Measurements from ENCODE around the gene APH1A. TPM values are rescaled to one million over a fixed set of nuclear protein-coding genes. Genes with fewer than 3 reads are reported as not detected.
"Not testable (repeated sequence)": the region's sequence is repeated elsewhere in the genome, so short reads cannot be mapped to it uniquely, and the experiment has no call there.

The APH1A gene
- total and polyA plus RNA-seq, 3 donors from 2014 or later: 64.0 to 102 (median 86.2) TPM

DNA sequence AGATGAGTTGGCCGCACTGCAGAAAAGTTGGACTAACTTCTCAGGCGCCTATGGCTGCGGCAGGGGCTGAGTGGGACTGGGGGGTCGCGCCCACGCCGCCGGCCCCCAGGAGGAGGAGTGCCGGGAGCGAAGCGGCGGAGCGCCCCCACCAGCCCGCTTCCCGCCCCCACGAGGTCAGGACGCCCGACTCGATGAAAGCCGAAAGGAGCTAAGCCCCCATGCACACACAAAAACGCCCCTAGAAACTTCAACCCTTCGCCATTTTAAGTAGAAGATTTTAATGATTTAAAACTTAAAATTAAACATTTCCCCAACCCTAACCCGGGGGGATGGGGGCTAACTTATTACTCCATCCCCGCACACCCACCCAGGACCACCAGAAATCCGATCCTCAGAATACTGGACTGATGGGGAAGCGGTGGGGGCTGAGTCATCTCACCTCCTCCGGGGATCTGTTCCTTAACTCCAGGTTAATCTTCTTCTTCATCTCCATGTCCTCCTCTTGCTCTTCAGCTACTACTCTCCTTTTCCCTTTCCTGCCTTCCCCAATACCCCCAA, 33.4 kb downstream of the APH1A start:
- no peak for TF ChIP-seq POLR2A (IDR thresholded peaks at IDR 0.05)
- TF ChIP-seq, protein P1, sequence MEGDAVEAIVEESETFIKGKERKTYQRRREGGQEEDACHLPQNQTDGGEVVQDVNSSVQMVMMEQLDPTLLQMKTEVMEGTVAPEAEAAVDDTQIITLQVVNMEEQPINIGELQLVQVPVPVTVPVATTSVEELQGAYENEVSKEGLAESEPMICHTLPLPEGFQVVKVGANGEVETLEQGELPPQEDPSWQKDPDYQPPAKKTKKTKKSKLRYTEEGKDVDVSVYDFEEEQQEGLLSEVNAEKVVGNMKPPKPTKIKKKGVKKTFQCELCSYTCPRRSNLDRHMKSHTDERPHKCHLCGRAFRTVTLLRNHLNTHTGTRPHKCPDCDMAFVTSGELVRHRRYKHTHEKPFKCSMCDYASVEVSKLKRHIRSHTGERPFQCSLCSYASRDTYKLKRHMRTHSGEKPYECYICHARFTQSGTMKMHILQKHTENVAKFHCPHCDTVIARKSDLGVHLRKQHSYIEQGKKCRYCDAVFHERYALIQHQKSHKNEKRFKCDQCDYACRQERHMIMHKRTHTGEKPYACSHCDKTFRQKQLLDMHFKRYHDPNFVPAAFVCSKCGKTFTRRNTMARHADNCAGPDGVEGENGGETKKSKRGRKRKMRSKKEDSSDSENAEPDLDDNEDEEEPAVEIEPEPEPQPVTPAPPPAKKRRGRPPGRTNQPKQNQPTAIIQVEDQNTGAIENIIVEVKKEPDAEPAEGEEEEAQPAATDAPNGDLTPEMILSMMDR (IDR thresholded peaks at IDR 0.05): no peak
- peak overlapping the region; percentile 96 to 98 for H3K27ac ChIP-seq
- no peaks in the 10 kb centered on the region for H3K27me3 ChIP-seq
- intact Hi-C loops (cut with DNase I; ENCODE audit: low total_unique reads): no loop called here
- H3K4me3 ChIP-seq: peak overlapping the region; percentile 62 to 98
- no peak for DNase-seq
- H3K4me1 ChIP-seq: peaks cover 10% of the 10 kb centered on the region
- no peaks in the 10 kb centered on the region for H3K9me3 ChIP-seq
- 1 to 2% methylated on average over 8 to 27 of the region's 27 CpGs for WGBS, 2 donors
- no peaks in the 10 kb centered on the region for H3K36me3 ChIP-seq (ENCODE audit: low read depth, missing control alignments)

DNA sequence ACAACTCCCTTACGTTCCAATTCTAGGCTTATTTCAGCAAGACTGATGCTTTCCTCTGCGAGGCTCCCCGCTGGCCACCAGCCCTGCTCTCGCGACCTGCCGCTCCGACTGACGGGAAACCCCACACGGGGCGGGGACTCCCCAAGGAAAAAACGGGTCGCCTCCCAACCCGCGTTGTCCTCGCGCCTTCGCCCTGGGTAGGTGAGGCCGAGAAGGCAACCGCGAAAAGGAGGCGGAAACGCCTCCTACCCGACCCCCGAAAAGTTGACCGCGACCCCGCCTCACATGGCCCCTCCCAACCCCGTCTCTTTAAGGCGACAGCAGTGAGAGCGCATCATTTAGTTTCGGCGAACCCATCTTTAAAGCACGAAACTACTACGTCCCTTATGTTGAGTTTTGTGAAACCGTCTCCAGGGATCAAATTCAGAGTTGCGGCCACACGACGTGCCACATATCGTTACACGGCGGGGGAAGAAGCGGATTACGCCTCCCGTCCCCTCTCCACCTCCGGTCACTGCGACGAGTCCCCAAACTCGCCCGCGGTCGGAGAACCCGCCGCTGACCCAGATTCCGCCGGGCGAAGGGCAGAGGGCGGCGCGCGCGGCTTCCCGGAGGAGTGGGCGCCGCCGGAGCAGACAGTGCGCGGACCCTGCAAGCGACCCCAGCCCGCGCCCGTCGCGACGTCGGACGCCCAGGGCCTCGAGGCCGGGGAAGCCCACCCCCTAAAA, 34.1 kb downstream of the APH1A start:
- DNase-seq: peak; percentile 83
- Histone ChIP-seq H3K36me3 (ENCODE audit: low read depth, missing control alignments) (no peaks in the 10 kb centered on the region), H3K4me3 (peak overlapping the region; percentile 62 to 98), H3K27ac (peak overlapping the region; percentile 96 to 98), H3K9me3 (no peaks in the 10 kb centered on the region), H3K4me1 (peaks cover 10% of the 10 kb centered on the region), H3K27me3 (no peaks in the 10 kb centered on the region)
- intact Hi-C loops (cut with DNase I; ENCODE audit: low total_unique reads): no loop called here
- 0 to 1% methylated on average over 17 to 74 of the region's 78 CpGs for WGBS, 2 donors
- TF ChIP-seq, protein P1 (IDR thresholded peaks at IDR 0.05): no peak
- no peak for TF ChIP-seq POLR2A (IDR thresholded peaks at IDR 0.05)

DNA sequence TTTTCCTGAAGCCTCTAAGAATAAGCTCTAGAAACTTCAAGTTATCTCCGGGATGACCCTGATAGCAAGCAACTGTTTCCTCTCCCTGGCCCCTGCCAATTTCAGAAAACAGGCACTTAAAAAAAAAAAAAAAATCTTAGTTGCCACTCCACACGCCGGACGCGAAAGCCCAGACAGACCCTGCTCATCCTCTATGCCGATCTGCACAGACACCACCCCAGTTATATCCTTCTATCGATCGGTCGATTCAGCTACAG, 34.6 kb downstream of the APH1A start:
- TF ChIP-seq, protein P1 (IDR thresholded peaks at IDR 0.05): no peak
- TF ChIP-seq POLR2A (IDR thresholded peaks at IDR 0.05): no peak
- no peaks in the 10 kb centered on the region for H3K36me3 ChIP-seq (ENCODE audit: low read depth, missing control alignments)
- no peaks in the 10 kb centered on the region for H3K9me3 ChIP-seq
- WGBS, 2 donors: 0 to 1% methylated on average over 9 of the region's 9 CpGs
- no peak for DNase-seq
- H3K27me3 ChIP-seq: no peaks in the 10 kb centered on the region
- H3K4me3 ChIP-seq: peak overlapping the region; percentile 62 to 98
- H3K4me1 ChIP-seq: peaks cover 10% of the 10 kb centered on the region
- peak overlapping the region; percentile 96 to 98 for H3K27ac ChIP-seq
- intact Hi-C loops (cut with DNase I; ENCODE audit: low total_unique reads): no loop called here

DNA sequence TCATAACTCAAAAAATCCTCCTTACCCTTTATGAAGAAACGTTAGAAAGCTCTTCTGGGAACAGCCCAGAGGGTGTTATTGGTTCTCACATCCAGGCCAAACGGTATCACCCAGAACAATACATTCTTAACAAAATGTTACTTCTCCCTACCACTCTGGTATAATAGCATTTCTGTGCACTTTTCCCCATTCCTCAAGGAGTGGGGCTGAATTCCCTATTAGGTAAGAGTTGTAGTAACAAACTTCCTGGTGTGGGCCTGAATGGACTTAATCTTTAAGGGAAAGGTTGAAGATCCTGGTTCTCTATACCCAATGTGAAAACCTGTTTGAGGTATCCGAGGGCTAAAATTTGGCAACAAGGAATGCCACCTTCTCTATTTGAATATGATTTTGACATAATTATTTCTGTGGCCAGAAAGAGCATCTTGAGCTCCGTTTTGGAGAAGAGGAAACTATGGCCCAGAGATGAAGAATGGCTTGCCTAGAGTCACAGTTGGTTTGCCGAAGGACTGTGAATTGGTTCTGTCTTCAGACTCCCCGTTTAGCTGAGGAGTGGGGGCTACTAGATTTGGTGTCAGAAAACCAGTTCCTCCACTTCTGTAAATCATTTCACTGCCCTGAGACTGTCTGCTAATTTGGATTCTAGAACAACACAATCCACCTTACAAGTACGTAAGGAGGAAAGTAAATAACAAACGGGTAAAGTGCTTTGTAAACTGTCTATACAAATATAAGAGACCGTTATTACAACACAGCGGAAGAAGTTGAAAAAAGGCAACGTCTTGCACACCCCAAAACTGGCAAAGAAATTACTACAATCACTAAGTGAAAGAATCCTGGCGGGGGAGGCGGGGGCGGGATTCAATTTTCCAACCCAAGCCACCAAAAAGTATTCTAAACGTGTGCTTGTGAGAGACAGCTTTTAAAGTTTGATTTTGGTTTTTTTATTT, 35.2 kb downstream of the APH1A start:
- Histone ChIP-seq H3K36me3 (ENCODE audit: low read depth, missing control alignments) (no peaks in the 10 kb centered on the region), H3K9me3 (no peaks in the 10 kb centered on the region), H3K27me3 (no peaks in the 10 kb centered on the region), H3K4me3 (peak overlapping the region; percentile 62 to 98), H3K4me1 (peaks cover 10% of the 10 kb centered on the region), H3K27ac (peak overlapping the region; percentile 96 to 98)
- WGBS, 2 donors: 4 to 7% methylated on average over 15 of the region's 15 CpGs
- no peak for DNase-seq
- TF ChIP-seq POLR2A (IDR thresholded peaks at IDR 0.05): no peak
- TF ChIP-seq, protein P1 (IDR thresholded peaks at IDR 0.05): no peak
- intact Hi-C loops (cut with DNase I; ENCODE audit: low total_unique reads): no loop called here

DNA sequence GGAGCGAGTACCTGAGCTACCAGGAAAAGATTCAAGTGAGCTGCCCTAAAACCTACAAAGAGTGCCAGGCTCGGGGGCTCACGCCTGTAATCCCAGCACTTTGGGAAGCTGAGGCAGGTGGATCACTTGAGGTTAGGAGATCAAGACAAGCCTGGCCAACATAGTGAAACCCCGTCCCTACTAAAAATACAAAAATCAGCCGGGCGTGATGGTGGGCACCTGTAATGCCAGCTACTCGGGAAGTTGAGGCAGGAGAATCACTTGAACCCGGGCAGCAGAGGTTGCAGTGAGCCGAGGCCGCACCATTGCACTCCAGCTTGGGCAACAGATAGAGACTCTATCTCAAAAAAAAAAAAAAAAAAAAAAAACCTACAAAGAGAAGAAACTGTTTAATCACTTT, 35.9 kb downstream of the APH1A start:
- H3K36me3 ChIP-seq (ENCODE audit: low read depth, missing control alignments); H3K27me3 ChIP-seq; intact Hi-C loops (cut with DNase I; ENCODE audit: low total_unique reads); H3K4me3 ChIP-seq; H3K9me3 ChIP-seq; DNase-seq; H3K4me1 ChIP-seq: not testable (repeated sequence)
- peak overlapping the region in 1 of 2 donors; percentile 96 for H3K27ac ChIP-seq
- 76 to 78% methylated on average over 10 of the region's 10 CpGs for WGBS, 2 donors

DNA sequence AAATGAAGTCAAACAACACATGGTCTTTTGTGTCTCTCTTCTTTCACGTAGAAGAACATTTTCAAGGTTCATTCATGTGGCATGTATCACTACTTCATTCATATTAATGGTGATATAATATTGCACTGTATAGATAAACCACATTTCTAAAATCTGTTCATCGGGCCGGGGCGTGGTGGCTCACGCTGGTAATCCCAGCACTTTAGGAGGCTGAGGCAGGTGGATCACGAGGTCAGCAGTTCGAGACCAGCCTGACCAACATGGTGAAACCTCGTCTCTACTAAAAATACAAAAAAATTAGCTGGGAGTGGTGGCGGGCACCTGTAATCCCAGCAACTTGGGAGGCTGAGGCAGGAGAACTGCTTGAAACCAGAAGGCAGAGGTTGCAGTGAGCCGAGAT, 40.6 kb downstream of the APH1A start:
- WGBS, 2 donors: 94% methylated on average over 10 of the region's 10 CpGs
- H3K36me3 ChIP-seq (ENCODE audit: low read depth, missing control alignments); DNase-seq; intact Hi-C loops (cut with DNase I; ENCODE audit: low total_unique reads); H3K4me3 ChIP-seq; H3K27ac ChIP-seq; H3K4me1 ChIP-seq; H3K9me3 ChIP-seq; H3K27me3 ChIP-seq: not testable (repeated sequence)
